Dermis microvascular lymphatic vessel endothelial cell (primary cell): ENCODE data around the gene ERGIC3. TPM values are rescaled to one million over a fixed set of nuclear protein-coding genes. Genes with fewer than 3 reads are reported as not detected.

Experiments
- DNase-seq, 2 donors: peaks; one replicate each; pipeline versions ENCODE4 v3.0.0 to v3.0.0-alpha.2; 2010; ENCODE audit warnings: low read depth in 2 of 2
- total RNA-seq: library from RNA; depleted of rRNA; stranded (reverse); fragments of >200 nt; gene quantifications from 2 replicates; pipeline ENCODE4 v1.2.1, GENCODE V29; 2014

ERGIC3 gene
- 287 and 401 TPM in 2 replicates for total RNA-seq

- DNase-seq = peak; percentile 80 to 94
Observed at GRCh38 chr20:35541783-35542662, at the start of gene ERGIC3. TSS of gene ERGIC3 (plus strand) at chr20:35542078. CDS start at chr20:35542098, 20 bp downstream.

- DNase-seq = no peak
Observed at GRCh38 chr20:35492352-35492751, 49.5 kb upstream of the ERGIC3 start.

- no peak for DNase-seq
Observed at GRCh38 chr20:35496481-35496880, 45.4 kb upstream of the ERGIC3 start.

GRCh38 chr20:35497320-35497719 is 44.6 kb upstream of the ERGIC3 start:
- no peak for DNase-seq

- no peak for DNase-seq
Observed at GRCh38 chr20:35497780-35498189, 44.1 kb upstream of the ERGIC3 start.

- no peak for DNase-seq
Observed at GRCh38 chr20:35499271-35499670, 42.6 kb upstream of the ERGIC3 start.

GRCh38 chr20:35502352-35502751 is 39.5 kb upstream of the ERGIC3 start:
- no peak for DNase-seq

GRCh38 chr20:35503281-35503680 is 38.6 kb upstream of the ERGIC3 start:
- no peak for DNase-seq

- no peak for DNase-seq
Observed at GRCh38 chr20:35503841-35504561, 37.9 kb upstream of the ERGIC3 start.

- DNase-seq = no peak
Observed at GRCh38 chr20:35504751-35505150, 37.1 kb upstream of the ERGIC3 start.

- no peak for DNase-seq
Observed at GRCh38 chr20:35506179-35506578, 35.7 kb upstream of the ERGIC3 start.

- peak in 1 of 2 donors; percentile 35 for DNase-seq
Observed at GRCh38 chr20:35506872-35507638, 34.8 kb upstream of the ERGIC3 start.

GRCh38 chr20:35508493-35509218 is 33.2 kb upstream of the ERGIC3 start:
- no peak for DNase-seq

GRCh38 chr20:35510951-35511735 is 30.7 kb upstream of the ERGIC3 start:
- DNase-seq = no peak

- DNase-seq = peak; percentile 24 to 54
Observed at GRCh38 chr20:35511814-35512420, 30.0 kb upstream of the ERGIC3 start.

- no peak for DNase-seq
Observed at GRCh38 chr20:35514371-35514932, 27.4 kb upstream of the ERGIC3 start.

GRCh38 chr20:35515341-35515740 is 26.5 kb upstream of the ERGIC3 start:
- DNase-seq = no peak

GRCh38 chr20:35515949-35516645 is 25.8 kb upstream of the ERGIC3 start:
- DNase-seq = no peak

GRCh38 chr20:35517125-35517524 is 24.8 kb upstream of the ERGIC3 start:
- no peak for DNase-seq
